H9 (cell line): Measurements from ENCODE around the gene KIAA1549. TPM values are rescaled to one million over a fixed set of nuclear protein-coding genes. Genes with fewer than 3 reads are reported as not detected.

Experiments
- DNase-seq: peaks from one replicate; pipeline ENCODE4 v3.0.0-alpha.2; 2017
- H2AFZ ChIP-seq: one replicate; pipeline ENCODE4 v1.6.1; 2013; ENCODE audit warnings: mild to moderate bottlenecking, low read length, control low read depth, moderate library complexity
- H2AK5ac ChIP-seq: 2 replicates; pipeline ENCODE4 v1.6.1; 2013; ENCODE audit warnings: low read length, control low read depth, mixed read lengths; ENCODE audit not compliant: insufficient read length
- H2BK120ac ChIP-seq: one replicate; pipeline ENCODE4 v1.6.1; 2013; ENCODE audit warnings: low read depth, mild to moderate bottlenecking, low read length, control low read depth, inconsistent platforms; ENCODE audit not compliant: poor library complexity, severe bottlenecking
- H2BK12ac ChIP-seq: 2 replicates; pipeline ENCODE4 v1.6.1; 2013; ENCODE audit warnings: low read length, control low read depth, mixed read lengths, low read depth; ENCODE audit not compliant: insufficient read length
- H2BK15ac ChIP-seq: 2 replicates; pipeline ENCODE4 v1.6.1; 2013; ENCODE audit warnings: low read depth, low read length, control low read depth
- H2BK20ac ChIP-seq: one replicate; pipeline ENCODE4 v1.6.1; 2013; ENCODE audit warnings: low read depth, mild to moderate bottlenecking, low read length, control low read depth, inconsistent platforms; ENCODE audit not compliant: poor library complexity, severe bottlenecking
- H2BK5ac ChIP-seq: 2 replicates; pipeline ENCODE4 v1.6.1; 2013; ENCODE audit warnings: low read length, control low read depth, mixed read lengths; ENCODE audit not compliant: insufficient read length
- H3K14ac ChIP-seq: 2 replicates; pipeline ENCODE4 v1.6.1; 2013; ENCODE audit warnings: low read length, control low read depth; ENCODE audit not compliant: insufficient read depth
- H3K18ac ChIP-seq: 2 replicates; pipeline ENCODE4 v1.6.1; 2013; ENCODE audit warnings: low read depth, mild to moderate bottlenecking, mixed read lengths, low read length, control low read depth; ENCODE audit not compliant: insufficient read length
- H3K23ac ChIP-seq: 2 replicates; pipeline ENCODE4 v1.6.1; 2013; ENCODE audit warnings: low read length, control low read depth, mixed read lengths, low read depth; ENCODE audit not compliant: insufficient read length
- H3K23me2 ChIP-seq: 2 replicates; pipeline ENCODE4 v1.6.1; 2013; ENCODE audit warnings: low read depth, mild to moderate bottlenecking, mixed read lengths, low read length, control low read depth; ENCODE audit not compliant: insufficient read length, poor library complexity, severe bottlenecking
- H3K27ac ChIP-seq: 2 replicates; pipeline ENCODE4 v1.5.1; 2013; ENCODE audit warnings: low read length, control low read depth, mixed read lengths, low read depth; ENCODE audit not compliant: insufficient read length
- H3K27me3 ChIP-seq: 2 replicates; pipeline ENCODE4 v1.6.1; 2013; ENCODE audit warnings: low read length, control low read depth, inconsistent platforms; ENCODE audit not compliant: insufficient read depth
- H3K4ac ChIP-seq: 2 replicates; pipeline ENCODE4 v1.6.1; 2013; ENCODE audit warnings: low read depth, mild to moderate bottlenecking, control low read depth, inconsistent platforms, low read length, moderate library complexity
- H3K4me1 ChIP-seq: 2 replicates; pipeline ENCODE4 v1.6.1; 2013; ENCODE audit warnings: low read length, control low read depth, inconsistent platforms; ENCODE audit not compliant: insufficient read depth
- H3K4me2 ChIP-seq: 2 replicates; pipeline ENCODE4 v1.6.1; 2013; ENCODE audit warnings: low read length, control low read depth, mixed read lengths; ENCODE audit not compliant: insufficient read length, insufficient read depth
- H3K56ac ChIP-seq: 2 replicates; pipeline ENCODE4 v1.6.1; 2013; ENCODE audit warnings: low read depth, mild to moderate bottlenecking, mixed read lengths, low read length, control low read depth; ENCODE audit not compliant: insufficient read length
- H3K79me1 ChIP-seq: 2 replicates; pipeline ENCODE4 v1.6.1; 2013; ENCODE audit warnings: low read depth, mild to moderate bottlenecking, moderate library complexity, low read length, control low read depth, inconsistent platforms; ENCODE audit not compliant: insufficient read depth, poor library complexity, severe bottlenecking
- H3K79me2 ChIP-seq: 2 replicates; pipeline ENCODE4 v1.6.1; 2013; ENCODE audit warnings: low read length, control low read depth, inconsistent platforms; ENCODE audit not compliant: insufficient read depth
- H3K9ac ChIP-seq: 2 replicates; pipeline ENCODE4 v1.6.1; 2013; ENCODE audit warnings: low read length, control low read depth, mixed read lengths; ENCODE audit not compliant: insufficient read length; ENCODE audit errors: extremely low read depth
- H3K9me3 ChIP-seq: one replicate; pipeline ENCODE4 v1.6.1; 2013; ENCODE audit warnings: low read depth, low read length, inconsistent platforms; ENCODE audit not compliant: control insufficient read depth
- H3T11ph ChIP-seq: one replicate; pipeline ENCODE4 v1.6.1; 2013; ENCODE audit warnings: mild to moderate bottlenecking, low read length, control low read depth, inconsistent platforms
- H4K20me1 ChIP-seq: one replicate; pipeline ENCODE4 v1.6.1; 2013; ENCODE audit not compliant: control insufficient read depth, insufficient read length, insufficient read depth
- H4K5ac ChIP-seq: 2 replicates; pipeline ENCODE4 v1.6.1; 2013; ENCODE audit warnings: low read depth, mild to moderate bottlenecking, mixed read lengths, low read length, control low read depth; ENCODE audit not compliant: insufficient read length
- H4K8ac ChIP-seq: replicated peaks from 2 replicates; pipeline ENCODE4 v1.6.1; 2013; ENCODE audit warnings: low read length, control low read depth, mixed read lengths, low read depth; ENCODE audit not compliant: insufficient read length
- H4K91ac ChIP-seq: 2 replicates; pipeline ENCODE4 v1.6.1; 2013; ENCODE audit warnings: low read depth, mild to moderate bottlenecking, moderate library complexity, mixed read lengths, low read length, control low read depth; ENCODE audit not compliant: insufficient read length
- H3K27ac Mint-ChIP-seq, 3 experiments: 2 replicates in 2 of 3; 3 replicates in 1 of 3; pipeline ENCODE4 v1.8.0; 2020 to 2021; ENCODE audit warnings: mixed read lengths in 3 of 3, mild to moderate bottlenecking in 1 of 3, moderate library complexity in 1 of 3
- H3K27me3 Mint-ChIP-seq: 2 replicates; pipeline ENCODE4 v1.8.0; 2021; ENCODE audit warnings: low read depth, mild to moderate bottlenecking, moderate library complexity, mixed read lengths
- H3K36me3 Mint-ChIP-seq, 3 experiments: 2 replicates in 2 of 3; 3 replicates in 1 of 3; pipeline ENCODE4 v1.8.0; 2020 to 2021; ENCODE audit warnings: low read depth in 3 of 3, mixed read lengths in 3 of 3; ENCODE audit not compliant: insufficient read depth in 1 of 3
- H3K4me1 Mint-ChIP-seq, 2 experiments: 2 replicates each; pipeline ENCODE4 v1.8.0; 2020; ENCODE audit warnings: mixed read lengths in 2 of 2
- H3K4me3 Mint-ChIP-seq, 2 experiments: 2 replicates in 1 of 2; 3 replicates in 1 of 2; pipeline ENCODE4 v1.8.0; 2020 to 2021; ENCODE audit warnings: mild to moderate bottlenecking in 2 of 2, mixed read lengths in 2 of 2, moderate library complexity in 1 of 2
- H3K9me3 Mint-ChIP-seq, 2 experiments: 2 replicates in 1 of 2; 3 replicates in 1 of 2; pipeline ENCODE4 v1.8.0; 2020; ENCODE audit warnings: mild to moderate bottlenecking in 2 of 2, mixed read lengths in 2 of 2, moderate library complexity in 1 of 2
- CTCF ChIP-seq: fragments of 200-600 bp; sonication (generic); conservative IDR thresholded peaks from 3 replicates; pipeline ENCODE4 v1.8.0; 2021; ENCODE audit warnings: antibody characterized with exemption, mild to moderate bottlenecking
- WGBS: extraction: QIAGEN DNeasy Blood & Tissue Kit; methylation state at CpG from one replicate; pipeline ENCODE4 v1.1.7; 2013; ENCODE audit warnings: missing lambda C conversion rate, low lambda C conversion rate, mixed read lengths; ENCODE audit not compliant: insufficient read length; ENCODE audit errors: extremely low coverage; 5-methylcytosine and 5-hydroxymethylcytosine counted together
- total RNA-seq: library from RNA; stranded (reverse); gene quantifications from 2 replicates; pipeline ENCODE4 v1.2.1, GENCODE V29; 2021

The KIAA1549 gene
- total RNA-seq, 1 experiment from 2014 or later: 11.9 TPM

GRCh38 chr7:138918756-138919155, 62.4 kb downstream of the KIAA1549 start:
- Histone ChIP-seq H3K27me3 (no peaks in the 10 kb centered on the region), H4K20me1 (no peaks in the 10 kb centered on the region), H3K56ac (no peak overlapping the region), H4K8ac (no peak overlapping the region), H2BK5ac (no peak overlapping the region), H3K9ac (no peak overlapping the region), H2AK5ac (no peak overlapping the region), H3K23ac (no peak overlapping the region), H3K27ac (no peak overlapping the region), H4K5ac (no peak overlapping the region), H3T11ph (no peak overlapping the region), H2AFZ (no peak overlapping the region), H2BK15ac (no peak overlapping the region), H3K4me1 (no peaks in the 10 kb centered on the region), H3K79me2 (no peaks in the 10 kb centered on the region), H4K91ac (no peak overlapping the region), H3K23me2 (no peaks in the 10 kb centered on the region), H3K79me1 (no peaks in the 10 kb centered on the region), H2BK120ac (no peak overlapping the region), H2BK12ac (no peak overlapping the region), H3K14ac (no peak overlapping the region), H3K18ac (no peak overlapping the region), H3K9me3 (no peaks in the 10 kb centered on the region), H3K4me2 (no peak overlapping the region), H3K4ac (no peak overlapping the region), H2BK20ac (no peak overlapping the region)
- DNase-seq: no peak
- H3K4me1 Mint-ChIP-seq: peaks cover 18 to 25% of the 10 kb centered on the region in 2 experiments
- H3K27me3 Mint-ChIP-seq: no peaks in the 10 kb centered on the region
- H3K36me3 Mint-ChIP-seq: peaks cover 25 to 29% (median 27%) of the 10 kb centered on the region in 3 experiments; a peak in 6 of 7 replicates
- H3K4me3 Mint-ChIP-seq: no peak overlapping the region
- no peak overlapping the region for H3K27ac Mint-ChIP-seq
- WGBS: no CpG with 5 or more reads among the region's 10 CpGs
- H3K9me3 Mint-ChIP-seq: no peaks in the 10 kb centered on the region
- no peak for TF ChIP-seq CTCF
